ENCODE results near the gene THSD4.

GRCh38 chr15:71538181-71538580, 422.9 kb downstream of the THSD4 start:
- TF ChIP-seq EZH2 (IDR thresholded peaks at IDR 0.05) (no peak), POLR2AphosphoS5 (IDR thresholded peaks at IDR 0.05; ENCODE audit: borderline replicate concordance, low read depth, low read length) (no peak)

All from SK-N-MC (cell line).